HCT116 (cell line): ENCODE results near the gene SLC15A5. TPM values are rescaled to one million over a fixed set of nuclear protein-coding genes. Genes with fewer than 3 reads are reported as not detected.

ENCODE experiments used
- ATAC-seq: fragments of 200-7000 bp; cut with Tn5 transposase; 2 replicates; pipeline ENCODE4 v1.9.1; 2020; ENCODE audit warnings: mild to moderate bottlenecking, moderate library complexity
- BruUV-seq: library from RNA; stranded (reverse); fragments of 400-500 nt; replicated peaks from 2 replicates; lab custom pipeline; 2021; lab: Mats Ljungman, UMichigan
- CTCF ChIA-PET: fragments of 300-600 bp; sonication (Branson Sonifier 250); formaldehyde crosslinking; loops from one replicate; lab custom pipeline; 2021; ENCODE audit warnings: antibody characterized with exemption; lab: Charles Lee
- POLR2A ChIA-PET: fragments of 300-600, 350-600 bp; sonication (Branson Sonifier 250); formaldehyde crosslinking; loops from one replicate; lab custom pipeline; 2021; ENCODE audit warnings: antibody characterized with exemption; lab: Charles Lee
- RAD21 ChIA-PET, 2 experiments: fragments of 300-600 bp; sonication (Branson Sonifier 250); formaldehyde crosslinking; loops; one replicate each; lab custom pipeline; 2023; ENCODE audit warnings: low total read pairs in 2 of 2; ENCODE audit not compliant: uncharacterized antibody in 2 of 2, unreplicated experiment in 2 of 2, low non-redundant PET in 1 of 2; lab: Charles Lee
- DNase-seq: peaks from one replicate; pipeline ENCODE4 v3.0.0-alpha.2; 2010; ENCODE audit warnings: low read depth, low spot score
- H2AFZ ChIP-seq: fragments of 200-600 bp; shearing (Covaris generic), sonication (generic); 2 replicates; pipeline ENCODE4 v1.6.1; 2017; ENCODE audit warnings: low read depth, mixed run types, mixed read lengths, antibody characterized with exemption, low read length; ENCODE audit not compliant: poor library complexity, severe bottlenecking
- H3K27ac ChIP-seq: 2 replicates; pipeline ENCODE4 v1.5.1; 2012; ENCODE audit warnings: low read depth, low read length
- H3K27me3 ChIP-seq: fragments of 200-600 bp; sonication (generic); 2 replicates; pipeline ENCODE4 v1.6.1; 2016; ENCODE audit warnings: mixed run types, low read length, mixed read lengths; ENCODE audit not compliant: insufficient read depth
- H3K36me3 ChIP-seq, 2 experiments: fragments of 200-500 bp in 1 of 2; fragments of 200-600 bp in 1 of 2; sonication (Bioruptor generic) in 1 of 2; sonication (generic) in 1 of 2; 2 replicates each; pipeline versions ENCODE4 v1.5.1 to v1.6.1; 2014 to 2016; ENCODE audit warnings: low read length in 2 of 2, inconsistent platforms in 1 of 2, mixed read lengths in 1 of 2, mixed run types in 1 of 2; ENCODE audit not compliant: insufficient read depth in 2 of 2, control insufficient read depth in 1 of 2
- H3K4me1 ChIP-seq, 2 experiments: fragments of 200-600 bp in 1 of 2; sonication (generic) in 1 of 2; 2 replicates each; pipeline versions ENCODE4 v1.5.1 to v1.6.1; 2012 to 2017; ENCODE audit warnings: low read length in 2 of 2, inconsistent platforms in 1 of 2, mild to moderate bottlenecking in 1 of 2, mixed read lengths in 1 of 2, mixed run types in 1 of 2, moderate library complexity in 1 of 2; ENCODE audit not compliant: insufficient read depth in 2 of 2, control insufficient read depth in 1 of 2
- H3K4me2 ChIP-seq: fragments of 200-600 bp; sonication (generic); 2 replicates; pipeline ENCODE4 v1.6.1; 2017; ENCODE audit warnings: mixed run types, low read length, mixed read lengths
- H3K4me3 ChIP-seq, 2 experiments: fragments of 200-600 bp in 1 of 2; sonication (generic) in 1 of 2; replicated peaks in 1 of 2; 2 replicates each; pipeline ENCODE4 v1.5.1; 2011 to 2016; ENCODE audit warnings: low read length in 2 of 2, control low read depth in 1 of 2, low read depth in 1 of 2, mild to moderate bottlenecking in 1 of 2, mixed read lengths in 1 of 2, mixed run types in 1 of 2
- H3K79me2 ChIP-seq: fragments of 200-600 bp; sonication (generic); 2 replicates; pipeline ENCODE4 v1.6.1; 2017; ENCODE audit warnings: mild to moderate bottlenecking, mixed run types, low read length, moderate library complexity, mixed read lengths; ENCODE audit not compliant: insufficient read depth
- H3K9ac ChIP-seq: fragments of 200-600 bp; sonication (generic); 2 replicates; pipeline ENCODE4 v1.6.1; 2016; ENCODE audit warnings: low read length, mixed read lengths
- H3K9me2 ChIP-seq: fragments of 200-600 bp; sonication (generic), shearing (Covaris generic); 2 replicates; pipeline ENCODE4 v1.6.1; 2017; ENCODE audit warnings: mixed run types, mild to moderate bottlenecking, moderate library complexity; ENCODE audit not compliant: insufficient read depth
- H3K9me3 ChIP-seq, 2 experiments: fragments of 200-500 bp in 1 of 2; fragments of 200-600 bp in 1 of 2; sonication (Bioruptor generic) in 1 of 2; sonication (generic) in 1 of 2; 2 replicates each; pipeline ENCODE4 v1.6.1; 2014 to 2017; ENCODE audit warnings: low read length in 2 of 2, mixed read lengths in 2 of 2, inconsistent platforms in 1 of 2, low read depth in 1 of 2, mild to moderate bottlenecking in 1 of 2, mixed run types in 1 of 2, moderate library complexity in 1 of 2; ENCODE audit not compliant: control insufficient read depth in 1 of 2, insufficient read depth in 1 of 2
- H4K20me1 ChIP-seq: fragments of 200-600 bp; sonication (generic), shearing (Covaris generic); 2 replicates; pipeline ENCODE4 v1.6.1; 2017; ENCODE audit warnings: mixed run types, mild to moderate bottlenecking, moderate library complexity; ENCODE audit not compliant: insufficient read depth
- CBX3 ChIP-seq: IDR thresholded peaks from 2 replicates; pipeline ENCODE4 v1.6.1; 2012; ENCODE audit warnings: low read depth
- CTCF ChIP-seq, 3 experiments: fragments of 200-600 bp in 1 of 3; sonication (generic) in 1 of 3; IDR thresholded peaks in 2 of 3; conservative IDR thresholded peaks in 1 of 3; 2 replicates each; pipeline ENCODE4 v1.5.1; 2012 to 2017; ENCODE audit warnings: low read depth in 2 of 3, low read length in 2 of 3, antibody characterized with exemption in 1 of 3, borderline replicate concordance in 1 of 3, control low read depth in 1 of 3, mild to moderate bottlenecking in 1 of 3, mixed read lengths in 1 of 3, mixed run types in 1 of 3, moderate library complexity in 1 of 3; ENCODE audit not compliant: insufficient read depth in 1 of 3
- EGR1 ChIP-seq: IDR thresholded peaks from 2 replicates; pipeline ENCODE4 v1.6.1; 2012; ENCODE audit warnings: low read depth
- EZH2 ChIP-seq: fragments of 200-600 bp; sonication (generic); IDR thresholded peaks from 2 replicates; pipeline ENCODE4 v1.6.1; 2017; ENCODE audit warnings: antibody characterized with exemption, mixed run types
- EZH2phosphoT487 ChIP-seq: fragments of 200-600 bp; IDR thresholded peaks from 2 replicates; pipeline ENCODE4 v1.6.1; 2018; ENCODE audit warnings: antibody characterized with exemption, borderline replicate concordance
- JUND ChIP-seq: IDR thresholded peaks from 2 replicates; pipeline ENCODE4 v1.6.1; 2012
- REST ChIP-seq: IDR thresholded peaks from 2 replicates; pipeline ENCODE4 v1.6.1; 2012; ENCODE audit warnings: low read depth
- SIN3A ChIP-seq: IDR thresholded peaks from 2 replicates; pipeline ENCODE4 v1.6.1; 2012; ENCODE audit warnings: low read depth
- SP1 ChIP-seq: IDR thresholded peaks from 2 replicates; pipeline ENCODE4 v1.6.1; 2012; ENCODE audit warnings: low read depth
- TCF7L2 ChIP-seq: IDR thresholded peaks from 2 replicates; pipeline ENCODE4 v1.7.0; 2011; ENCODE audit warnings: borderline replicate concordance, inconsistent platforms; ENCODE audit not compliant: insufficient read depth, insufficient read length; ENCODE audit errors: extremely low read depth
- YY1 ChIP-seq: IDR thresholded peaks from 2 replicates; pipeline ENCODE4 v1.6.1; 2011; ENCODE audit warnings: low read length, low read depth, moderate library complexity, mild to moderate bottlenecking; ENCODE audit not compliant: insufficient replicate concordance; ENCODE audit errors: extremely low read depth
- ZNF274 ChIP-seq: fragments of 200-500 bp; sonication (Bioruptor generic); IDR thresholded peaks from 2 replicates; pipeline ENCODE4 v1.6.1; 2014; ENCODE audit warnings: mild to moderate bottlenecking, low read depth, low read length, inconsistent platforms
- intact Hi-C: fragments of 100-400 bp; cut with micrococcal nuclease; formaldehyde crosslinking; loops from 2 replicates; pipeline ENCODE4 v1.10.0; 2022
- total RNA-seq: library from RNA; stranded (reverse); gene quantifications from one replicate; pipeline ENCODE4 v1.2.1, GENCODE V29; 2021; ENCODE audit not compliant: unreplicated experiment

SLC15A5 gene
- total RNA-seq, 1 experiment from 2014 or later, result not detected

- no TSS peak for BruUV-seq
- POLR2A ChIA-PET, result no interaction called here
- RAD21 ChIA-PET, result no interaction called here
Observed at GRCh38 chr12:16166563-16167470, 110.7 kb downstream of the SLC15A5 start.

More at GRCh38 chr12:16166563-16167470, 110.7 kb downstream of the SLC15A5 start:
- ATAC-seq, result no peak
- Histone ChIP-seq H3K4me2 (no peak overlapping the region), H3K36me3 (no peaks in the 10 kb centered on the region), H2AFZ (no peak overlapping the region), H3K27me3 (no peaks in the 10 kb centered on the region), H3K9me3 (no peaks in the 10 kb centered on the region), H3K9me2 (no peaks in the 10 kb centered on the region), H3K4me3 (no peak overlapping the region), H3K79me2 (no peaks in the 10 kb centered on the region), H3K4me1 (no peaks in the 10 kb centered on the region), H4K20me1 (no peaks in the 10 kb centered on the region), H3K27ac (no peak overlapping the region), H3K9ac (no peak overlapping the region)
- CTCF ChIA-PET, result interaction anchor here (2.0 kb wide), 1 partner anchor 192 kb away, joined by 14 read pairs; no protein-coding TSS in a partner anchor
- TF ChIP-seq EZH2 (no peak), SP1 (no peak), SIN3A (no peak), TCF7L2 (no peak), EZH2phosphoT487 (no peak), CBX3 (no peak), EGR1 (no peak), REST (no peak), JUND (no peak), ZNF274 (no peak), CTCF (IDR thresholded peaks at IDR 0.05 in 2 of 3, conservative IDR thresholded peaks at IDR 0.05 in 1 of 3; ENCODE audit: borderline replicate concordance in 1 of 3, insufficient read depth in 1 of 3, low read depth in 2 of 3, low read length in 2 of 3) (no peak), YY1 (no peak)
- intact Hi-C loops, result loop anchor here (10.0 kb wide), 2 partner anchors 758 to 1478 kb away; no protein-coding TSS in a partner anchor
- DNase-seq, result no peak
